Ramos (cell line): ENCODE measurements around the gene SLC22A1.

Experiments
- in situ Hi-C: fragments of 300-500 bp; cut with MboI; formaldehyde crosslinking; loops from one replicate; pipeline ENCODE4 v1.14.3; 2022; ENCODE audit warnings: low sequenced_read_pairs; ENCODE audit not compliant: unreplicated experiment

Gene SLC22A1

GRCh38 chr6:160203522-160203921 is 81.9 kb downstream of the SLC22A1 start:
- in situ Hi-C loops = no loop called here

DNA sequence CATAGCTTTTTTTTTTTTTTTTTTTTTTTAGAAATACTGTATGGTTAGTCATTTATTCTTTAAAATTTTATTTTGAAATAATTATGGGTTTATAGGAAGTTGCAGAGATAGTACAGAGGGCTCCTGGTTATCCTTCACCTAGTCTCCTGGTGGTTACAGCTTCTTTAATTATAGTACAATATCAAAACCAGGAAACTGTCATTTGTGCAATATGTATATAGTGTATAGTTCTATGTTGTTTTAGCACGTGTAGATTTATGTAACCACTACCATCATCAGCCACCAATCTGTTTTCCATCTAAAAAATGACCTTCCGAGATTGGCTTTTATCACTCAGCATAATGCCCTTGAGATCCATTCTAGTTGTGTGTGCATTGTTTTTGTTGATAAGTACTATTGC is 82.3 kb downstream of the SLC22A1 start:
- in situ Hi-C loops = no loop called here

GRCh38 chr6:160204710-160205109 is 83.1 kb downstream of the SLC22A1 start:
- in situ Hi-C loops = no loop called here

DNA sequence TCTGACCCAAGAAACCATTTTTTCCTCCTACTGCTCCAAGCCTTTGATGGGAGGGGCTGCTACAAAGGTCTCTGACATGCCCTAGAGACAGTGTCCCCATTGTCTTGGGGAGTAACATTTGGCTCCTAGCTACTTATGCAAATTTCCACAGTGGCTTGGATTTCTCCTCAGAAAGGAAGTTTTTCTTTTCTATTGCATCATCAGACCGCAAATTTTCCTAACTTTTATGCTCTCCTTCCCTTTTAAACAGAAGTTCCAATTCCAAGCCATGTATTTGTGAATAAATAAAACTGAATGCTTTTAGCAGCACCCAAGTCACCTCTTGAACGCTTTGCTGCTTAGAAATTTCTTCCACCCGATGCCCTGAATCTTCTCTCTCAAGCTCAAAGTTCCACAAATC is 86.0 kb downstream of the SLC22A1 start:
- in situ Hi-C loops = no loop called here
